Osteocyte (in vitro differentiated cells): ENCODE results near the gene SYPL2. TPM values are rescaled to one million over a fixed set of nuclear protein-coding genes. Genes with fewer than 3 reads are reported as not detected.
"Not testable (repeated sequence)": the region's sequence is repeated elsewhere in the genome, so short reads cannot be mapped to it uniquely, and the experiment has no call there.

ENCODE experiments used
- DNase-seq: peaks from one replicate; pipeline ENCODE4 v3.0.0; 2021; ENCODE audit warnings: mixed read lengths; ENCODE audit not compliant: unreplicated experiment; ENCODE audit errors: extremely low spot score
- H3K27ac Mint-ChIP-seq: one replicate; pipeline ENCODE4 v1.8.0; 2021; ENCODE audit warnings: mild to moderate bottlenecking, mixed read lengths; ENCODE audit not compliant: unreplicated experiment
- H3K27me3 Mint-ChIP-seq: one replicate; pipeline ENCODE4 v1.8.0; 2021; ENCODE audit warnings: mixed read lengths; ENCODE audit not compliant: unreplicated experiment
- H3K36me3 Mint-ChIP-seq: one replicate; pipeline ENCODE4 v1.8.0; 2021; ENCODE audit warnings: mixed read lengths; ENCODE audit not compliant: unreplicated experiment
- H3K4me1 Mint-ChIP-seq: one replicate; pipeline ENCODE4 v1.8.0; 2021; ENCODE audit warnings: mixed read lengths; ENCODE audit not compliant: unreplicated experiment
- H3K4me3 Mint-ChIP-seq: one replicate; pipeline ENCODE4 v1.8.0; 2021; ENCODE audit warnings: mild to moderate bottlenecking, moderate library complexity, mixed read lengths; ENCODE audit not compliant: unreplicated experiment
- H3K9me3 Mint-ChIP-seq: one replicate; pipeline ENCODE4 v1.8.0; 2021; ENCODE audit warnings: mixed read lengths; ENCODE audit not compliant: unreplicated experiment
- CTCF ChIP-seq: fragments of 200-600 bp; sonication (generic); IDR thresholded peaks from 2 replicates; pipeline ENCODE4 v1.5.0; 2021; ENCODE audit warnings: antibody characterized with exemption, mild to moderate bottlenecking, moderate library complexity
- total RNA-seq: library from RNA; stranded (reverse); gene quantifications from 2 replicates; pipeline ENCODE4 v1.2.1, GENCODE V29; 2021

The SYPL2 gene
- total RNA-seq, 1 donor from 2014 or later, result 0.59 TPM

- Mint-ChIP-seq H3K4me3 (no peak overlapping the region), H3K27ac (no peak overlapping the region), H3K27me3 (peaks cover 10% of the 10 kb centered on the region), H3K4me1 (no peaks in the 10 kb centered on the region), H3K36me3 (no peaks in the 10 kb centered on the region), H3K9me3 (no peaks in the 10 kb centered on the region)
- no peak for DNase-seq
- TF ChIP-seq CTCF, result no peak
Measured at GRCh38 chr1:109441069-109441468, 25.3 kb upstream of the SYPL2 start.

DNA sequence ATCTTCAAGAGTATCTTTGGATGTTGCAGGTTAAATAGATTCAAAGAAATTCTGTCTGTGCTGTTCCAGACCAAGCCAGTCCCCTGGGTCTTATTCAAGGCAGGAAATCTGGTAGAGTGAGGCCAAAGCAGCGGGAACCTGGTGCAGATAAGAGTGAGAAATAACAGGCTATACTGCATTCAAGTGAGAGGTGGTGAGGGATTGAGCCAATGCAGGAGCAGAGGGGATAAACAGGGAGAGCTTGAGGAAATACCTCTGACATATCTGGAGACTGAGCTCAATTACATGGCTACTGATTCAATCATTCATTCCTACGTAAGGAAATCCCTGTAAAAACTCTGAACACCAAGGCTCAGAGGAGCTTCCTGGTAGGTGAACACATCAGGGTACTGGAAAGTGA lies 22.9 kb upstream of the SYPL2 start:
- no peak for DNase-seq
- H3K4me1 Mint-ChIP-seq, result no peaks in the 10 kb centered on the region
- H3K9me3 Mint-ChIP-seq, result no peaks in the 10 kb centered on the region
- H3K4me3 Mint-ChIP-seq, result no peak overlapping the region
- no peak for TF ChIP-seq CTCF
- peaks cover 31% of the 10 kb centered on the region for H3K27me3 Mint-ChIP-seq
- H3K27ac Mint-ChIP-seq, result no peak overlapping the region
- H3K36me3 Mint-ChIP-seq, result no peaks in the 10 kb centered on the region

- no peak overlapping the region for H3K4me3 Mint-ChIP-seq
- H3K27me3 Mint-ChIP-seq, result peaks cover 38% of the 10 kb centered on the region
- H3K4me1 Mint-ChIP-seq, result no peaks in the 10 kb centered on the region
- no peak overlapping the region for H3K27ac Mint-ChIP-seq
- DNase-seq, result no peak
- TF ChIP-seq CTCF, result no peak
- no peaks in the 10 kb centered on the region for H3K36me3 Mint-ChIP-seq
- no peaks in the 10 kb centered on the region for H3K9me3 Mint-ChIP-seq
Measured at GRCh38 chr1:109444346-109444745, 22.0 kb upstream of the SYPL2 start.

GRCh38 chr1:109445949-109446695 lies 20.2 kb upstream of the SYPL2 start:
- not testable (repeated sequence) for H3K27ac Mint-ChIP-seq, H3K36me3 Mint-ChIP-seq, DNase-seq, H3K4me3 Mint-ChIP-seq, H3K4me1 Mint-ChIP-seq, H3K9me3 Mint-ChIP-seq
- peaks cover 55% of the 10 kb centered on the region for H3K27me3 Mint-ChIP-seq

- Mint-ChIP-seq H3K27ac (no peak overlapping the region), H3K36me3 (no peaks in the 10 kb centered on the region), H3K9me3 (peaks cover 3% of the 10 kb centered on the region), H3K4me3 (no peak overlapping the region), H3K27me3 (peaks cover 63% of the 10 kb centered on the region), H3K4me1 (no peaks in the 10 kb centered on the region)
- DNase-seq, result no peak
- TF ChIP-seq CTCF, result no peak
Measured at GRCh38 chr1:109447524-109447923, 18.8 kb upstream of the SYPL2 start.
